Fibroblast of lung (primary cell): ENCODE measurements around the gene SRRM3. TPM values are rescaled to one million over a fixed set of nuclear protein-coding genes. Genes with fewer than 3 reads are reported as not detected.

Source experiments
- DNase-seq, 2 donors: peaks; one replicate each; pipeline versions ENCODE4 v3.0.0 to v3.0.0-alpha.2; 2010; ENCODE audit warnings: low read depth in 2 of 2
- H2AFZ ChIP-seq: 2 replicates; pipeline ENCODE4 v1.5.1; 2012; ENCODE audit warnings: low read length, control low read depth, inconsistent platforms
- H3K27ac ChIP-seq: 2 replicates; pipeline ENCODE4 v1.5.1; 2011; ENCODE audit warnings: low read length, control low read depth; ENCODE audit not compliant: insufficient read depth
- H3K27me3 ChIP-seq: 2 replicates; pipeline ENCODE4 v1.5.1; 2011; ENCODE audit warnings: mild to moderate bottlenecking, low read length; ENCODE audit not compliant: control insufficient read depth, insufficient read depth
- H3K36me3 ChIP-seq: 2 replicates; pipeline ENCODE4 v1.5.1; 2011; ENCODE audit warnings: low read length; ENCODE audit not compliant: control insufficient read depth, insufficient read depth
- H3K4me1 ChIP-seq: 2 replicates; pipeline ENCODE4 v1.5.1; 2011; ENCODE audit warnings: low read length; ENCODE audit not compliant: control insufficient read depth, insufficient read depth; ENCODE audit errors: extremely low read depth
- H3K4me2 ChIP-seq: 2 replicates; pipeline ENCODE4 v1.5.1; 2011; ENCODE audit warnings: low read length, control low read depth; ENCODE audit not compliant: insufficient read depth; ENCODE audit errors: extremely low read depth
- H3K4me3 ChIP-seq, 4 experiments: fragments of 200-600 bp in 1 of 4; sonication (generic) in 1 of 4; replicated peaks in 1 of 4; 2 replicates each; pipeline ENCODE4 v1.5.1; 2011 to 2016; ENCODE audit warnings: low read length in 4 of 4, low read depth in 3 of 4, mild to moderate bottlenecking in 3 of 4, control low read depth in 2 of 4, inconsistent platforms in 1 of 4, mixed read lengths in 1 of 4; ENCODE audit not compliant: insufficient read depth in 1 of 4; ENCODE audit errors: control extremely low read depth in 1 of 4
- H3K79me2 ChIP-seq: 2 replicates; pipeline ENCODE4 v1.5.1; 2012; ENCODE audit warnings: mild to moderate bottlenecking, low read length, inconsistent platforms; ENCODE audit not compliant: control insufficient read depth, insufficient read depth
- H3K9ac ChIP-seq: 2 replicates; pipeline ENCODE4 v1.5.1; 2011; ENCODE audit warnings: mild to moderate bottlenecking, low read length, control low read depth; ENCODE audit not compliant: insufficient read depth
- H3K9me3 ChIP-seq: 2 replicates; pipeline ENCODE4 v1.5.1; 2012; ENCODE audit warnings: low read depth, low read length; ENCODE audit not compliant: control insufficient read depth, insufficient read depth
- H4K20me1 ChIP-seq: 2 replicates; pipeline ENCODE4 v1.5.1; 2011; ENCODE audit warnings: low read length; ENCODE audit not compliant: control insufficient read depth, insufficient read depth; ENCODE audit errors: extremely low read depth
- EZH2 ChIP-seq: IDR thresholded peaks from 2 replicates; pipeline ENCODE4 v1.5.1; 2012; ENCODE audit warnings: low read length, control low read depth, mild to moderate bottlenecking; ENCODE audit errors: missing control alignments
- polyA plus RNA-seq, 2 donors: library from polyadenylated mRNA; depleted of rRNA in 1 of 2; stranded (reverse) in 1 of 2; unstranded in 1 of 2; fragments of >200 nt; gene quantifications; 2 replicates each; pipeline ENCODE4 v1.2.1, GENCODE V29; 2011 to 2012; ENCODE audit warnings: missing spikeins in 1 of 2
- total RNA-seq: library from RNA; depleted of rRNA; stranded (reverse); fragments of >200 nt; gene quantifications from 2 replicates; pipeline ENCODE4 v1.2.1, GENCODE V29; 2014
- TF ChIP-seq, protein P1 (sequence below), 2 donors: IDR thresholded peaks in 1 of 2; conservative IDR thresholded peaks in 1 of 2; 1 replicate in 1 of 2; 2 replicates in 1 of 2; pipeline ENCODE4 v1.5.1; 2011 to 2012; ENCODE audit warnings: low read length in 2 of 2, control low read depth in 1 of 2, inconsistent platforms in 1 of 2, low read depth in 1 of 2, mild to moderate bottlenecking in 1 of 2

The SRRM3 gene
- total and polyA plus RNA-seq, 2 donors (not counting 1 experiment from before 2014, with no cell fraction given) = 0.40 to 1.7 TPM

DNA sequence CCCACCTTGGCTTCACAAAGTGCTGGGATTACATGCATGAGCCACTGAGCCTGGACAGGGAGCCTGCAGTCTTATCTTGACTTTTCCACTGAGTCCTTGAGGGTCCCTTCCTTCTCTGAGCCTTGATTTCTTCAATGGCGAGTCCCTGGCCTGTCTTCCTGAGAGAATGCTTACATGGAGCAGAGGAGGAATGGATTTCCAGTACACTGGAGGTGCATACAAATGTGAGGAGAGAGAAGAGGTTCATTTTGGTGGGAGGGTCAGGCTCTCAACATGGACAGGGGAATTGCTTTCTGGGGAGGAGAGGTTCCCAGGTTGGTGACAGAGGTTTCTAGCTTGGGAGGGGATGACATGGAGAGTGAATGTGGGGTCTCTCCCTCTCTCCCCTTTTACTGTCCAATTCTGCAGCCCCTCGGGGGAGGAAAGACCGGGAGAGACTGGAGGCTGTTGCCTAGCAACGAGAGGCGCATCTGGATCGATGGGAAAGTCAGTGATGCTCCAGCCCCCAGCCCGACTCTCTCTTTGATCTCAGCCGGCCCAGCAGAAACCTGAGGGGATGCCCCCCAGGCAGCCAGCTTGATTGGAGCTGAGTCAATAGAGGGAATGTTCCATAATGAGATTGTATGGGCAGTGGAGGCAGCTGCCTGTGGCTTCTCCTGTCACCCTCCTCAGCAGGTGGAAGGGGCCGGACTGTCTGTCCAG lies 14.8 kb downstream of the SRRM3 start:
- H3K4me2 ChIP-seq = no peak overlapping the region
- no peak for DNase-seq
- no peak overlapping the region for H2AFZ ChIP-seq
- no peaks in the 10 kb centered on the region for H4K20me1 ChIP-seq
- TF ChIP-seq EZH2 = no peak
- TF ChIP-seq, protein P1, sequence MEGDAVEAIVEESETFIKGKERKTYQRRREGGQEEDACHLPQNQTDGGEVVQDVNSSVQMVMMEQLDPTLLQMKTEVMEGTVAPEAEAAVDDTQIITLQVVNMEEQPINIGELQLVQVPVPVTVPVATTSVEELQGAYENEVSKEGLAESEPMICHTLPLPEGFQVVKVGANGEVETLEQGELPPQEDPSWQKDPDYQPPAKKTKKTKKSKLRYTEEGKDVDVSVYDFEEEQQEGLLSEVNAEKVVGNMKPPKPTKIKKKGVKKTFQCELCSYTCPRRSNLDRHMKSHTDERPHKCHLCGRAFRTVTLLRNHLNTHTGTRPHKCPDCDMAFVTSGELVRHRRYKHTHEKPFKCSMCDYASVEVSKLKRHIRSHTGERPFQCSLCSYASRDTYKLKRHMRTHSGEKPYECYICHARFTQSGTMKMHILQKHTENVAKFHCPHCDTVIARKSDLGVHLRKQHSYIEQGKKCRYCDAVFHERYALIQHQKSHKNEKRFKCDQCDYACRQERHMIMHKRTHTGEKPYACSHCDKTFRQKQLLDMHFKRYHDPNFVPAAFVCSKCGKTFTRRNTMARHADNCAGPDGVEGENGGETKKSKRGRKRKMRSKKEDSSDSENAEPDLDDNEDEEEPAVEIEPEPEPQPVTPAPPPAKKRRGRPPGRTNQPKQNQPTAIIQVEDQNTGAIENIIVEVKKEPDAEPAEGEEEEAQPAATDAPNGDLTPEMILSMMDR (conservative IDR thresholded peaks at IDR 0.05 in 1 of 2, IDR thresholded peaks at IDR 0.05 in 1 of 2; ENCODE audit: low read depth in 1 of 2, low read length in 2 of 2) = no peak
- H3K9ac ChIP-seq = no peak overlapping the region
- H3K27me3 ChIP-seq = peaks cover 18% of the 10 kb centered on the region
- H3K36me3 ChIP-seq = no peaks in the 10 kb centered on the region
- no peaks in the 10 kb centered on the region for H3K9me3 ChIP-seq
- no peak overlapping the region for H3K4me3 ChIP-seq
- no peaks in the 10 kb centered on the region for H3K4me1 ChIP-seq
- no peak overlapping the region for H3K27ac ChIP-seq
- no peaks in the 10 kb centered on the region for H3K79me2 ChIP-seq

DNA sequence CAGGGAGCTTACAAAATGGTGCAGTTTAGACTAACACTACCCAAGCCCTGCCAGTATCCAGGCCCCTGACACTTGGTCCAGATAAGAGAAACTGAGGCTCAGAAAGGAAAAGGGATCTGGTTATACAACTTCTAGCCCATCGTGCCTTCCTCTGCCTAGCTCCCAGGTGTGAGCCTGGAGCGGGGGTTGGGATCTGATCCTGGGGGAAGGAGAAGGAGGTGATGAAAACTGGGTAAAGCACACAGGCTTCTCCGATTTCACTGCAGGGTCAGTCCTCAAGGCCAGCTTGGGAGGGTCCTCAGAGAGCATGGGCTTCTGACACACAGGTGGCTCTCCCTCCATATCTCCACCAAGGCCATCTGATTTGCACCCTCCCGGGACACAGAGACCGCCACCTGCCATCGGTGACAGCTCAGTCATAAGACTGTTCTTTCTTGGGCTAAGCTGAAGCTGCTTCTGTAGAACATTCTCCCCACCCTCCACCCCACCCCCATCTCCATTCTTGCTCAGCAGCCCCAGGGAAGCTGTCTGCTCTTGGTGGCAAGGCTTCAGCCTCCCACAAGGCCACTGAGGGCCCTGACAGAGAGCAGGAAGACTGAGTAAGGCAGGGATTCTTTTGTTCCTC lies 16.4 kb downstream of the SRRM3 start:
- peaks cover 20% of the 10 kb centered on the region for H3K27me3 ChIP-seq
- DNase-seq = no peak
- TF ChIP-seq EZH2 = no peak
- TF ChIP-seq, protein P1 (conservative IDR thresholded peaks at IDR 0.05 in 1 of 2, IDR thresholded peaks at IDR 0.05 in 1 of 2; ENCODE audit: low read depth in 1 of 2, low read length in 2 of 2) = no peak
- H3K4me1 ChIP-seq = no peaks in the 10 kb centered on the region
- H3K27ac ChIP-seq = no peak overlapping the region
- no peaks in the 10 kb centered on the region for H4K20me1 ChIP-seq
- no peak overlapping the region for H3K4me2 ChIP-seq
- no peak overlapping the region for H3K9ac ChIP-seq
- H3K4me3 ChIP-seq = no peak overlapping the region
- no peaks in the 10 kb centered on the region for H3K9me3 ChIP-seq
- no peak overlapping the region for H2AFZ ChIP-seq
- H3K36me3 ChIP-seq = no peaks in the 10 kb centered on the region
- H3K79me2 ChIP-seq = no peaks in the 10 kb centered on the region

DNA sequence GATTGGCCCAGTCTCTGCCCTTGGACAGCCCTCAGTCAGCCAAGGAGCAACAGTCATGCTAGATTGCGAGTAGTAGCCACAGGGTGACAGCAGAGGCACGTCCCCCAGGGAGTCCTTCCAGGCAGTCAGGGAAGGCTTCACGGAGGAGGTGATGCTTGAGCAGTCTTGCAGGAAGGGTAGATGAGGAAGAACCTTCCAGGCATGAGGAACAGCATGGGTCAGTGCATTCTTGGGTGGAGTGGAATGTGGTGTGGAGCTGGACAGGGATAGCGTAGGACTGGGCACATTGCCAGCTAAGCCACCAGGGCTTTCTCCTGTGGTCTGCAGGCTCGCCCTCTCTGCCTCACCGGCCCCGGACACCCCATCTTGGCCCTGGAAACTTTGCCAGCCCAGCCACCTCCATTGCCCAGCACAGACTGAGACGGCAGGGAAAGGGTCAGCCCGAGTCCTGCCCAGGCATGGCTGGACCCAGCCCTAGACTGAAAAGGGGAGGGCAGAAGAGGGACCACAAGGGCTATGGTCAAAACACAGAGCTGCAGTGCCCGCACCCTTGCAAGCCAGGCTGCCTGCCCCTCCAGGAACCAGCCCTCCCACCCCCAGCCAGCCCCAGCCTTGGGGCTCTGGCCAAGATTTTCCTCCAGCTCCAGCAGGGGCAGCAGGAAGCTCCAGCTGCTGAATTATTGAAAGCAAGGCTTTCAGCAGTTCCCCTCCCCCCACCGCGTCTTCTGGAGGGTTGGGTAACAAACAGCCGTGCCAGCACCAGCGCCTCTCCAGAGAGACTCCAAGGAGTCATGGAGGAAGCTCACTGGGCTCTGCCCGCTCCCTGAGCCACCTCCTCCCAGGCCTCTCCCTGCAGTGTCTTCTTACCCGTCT lies 18.7 kb downstream of the SRRM3 start:
- H4K20me1 ChIP-seq = no peaks in the 10 kb centered on the region
- no peak overlapping the region for H2AFZ ChIP-seq
- H3K4me3 ChIP-seq = no peak overlapping the region
- no peaks in the 10 kb centered on the region for H3K36me3 ChIP-seq
- no peaks in the 10 kb centered on the region for H3K4me1 ChIP-seq
- no peaks in the 10 kb centered on the region for H3K79me2 ChIP-seq
- H3K9ac ChIP-seq = no peak overlapping the region
- H3K27me3 ChIP-seq = peaks cover 16% of the 10 kb centered on the region
- TF ChIP-seq EZH2 = no peak
- TF ChIP-seq, protein P1 (conservative IDR thresholded peaks at IDR 0.05 in 1 of 2, IDR thresholded peaks at IDR 0.05 in 1 of 2; ENCODE audit: low read depth in 1 of 2, low read length in 2 of 2) = peak in 1 of 2 donors; percentile 20
- H3K4me2 ChIP-seq = no peak overlapping the region
- peak; percentile 58 to 61 for DNase-seq
- no peak overlapping the region for H3K27ac ChIP-seq
- no peaks in the 10 kb centered on the region for H3K9me3 ChIP-seq
